NCI-H2029 (cell line): ENCODE measurements around the gene SSNA1.

Experiments used
- DNase-seq: peaks from one replicate; lab custom pipeline; 2025; lab: John Stamatoyannopoulos, UW

SSNA1 gene

DNA sequence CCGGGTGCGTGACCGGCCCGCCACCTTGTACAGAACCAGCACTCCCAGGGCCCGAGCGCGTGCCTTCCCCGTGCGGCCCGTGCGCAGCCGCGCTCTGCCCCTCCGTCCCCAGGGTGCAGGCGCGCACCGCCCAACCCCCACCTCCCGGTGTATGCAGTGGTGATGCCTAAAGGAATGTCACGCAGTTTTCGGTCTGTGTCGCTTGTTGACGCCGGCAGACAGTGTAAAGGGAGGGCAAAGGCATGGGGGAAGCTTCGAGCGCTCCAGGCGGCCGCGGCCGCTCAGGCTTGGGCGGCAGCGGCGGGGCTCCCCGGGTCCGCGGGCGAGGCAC is 19.9 kb upstream of the SSNA1 start:
- no peak for DNase-seq

DNA sequence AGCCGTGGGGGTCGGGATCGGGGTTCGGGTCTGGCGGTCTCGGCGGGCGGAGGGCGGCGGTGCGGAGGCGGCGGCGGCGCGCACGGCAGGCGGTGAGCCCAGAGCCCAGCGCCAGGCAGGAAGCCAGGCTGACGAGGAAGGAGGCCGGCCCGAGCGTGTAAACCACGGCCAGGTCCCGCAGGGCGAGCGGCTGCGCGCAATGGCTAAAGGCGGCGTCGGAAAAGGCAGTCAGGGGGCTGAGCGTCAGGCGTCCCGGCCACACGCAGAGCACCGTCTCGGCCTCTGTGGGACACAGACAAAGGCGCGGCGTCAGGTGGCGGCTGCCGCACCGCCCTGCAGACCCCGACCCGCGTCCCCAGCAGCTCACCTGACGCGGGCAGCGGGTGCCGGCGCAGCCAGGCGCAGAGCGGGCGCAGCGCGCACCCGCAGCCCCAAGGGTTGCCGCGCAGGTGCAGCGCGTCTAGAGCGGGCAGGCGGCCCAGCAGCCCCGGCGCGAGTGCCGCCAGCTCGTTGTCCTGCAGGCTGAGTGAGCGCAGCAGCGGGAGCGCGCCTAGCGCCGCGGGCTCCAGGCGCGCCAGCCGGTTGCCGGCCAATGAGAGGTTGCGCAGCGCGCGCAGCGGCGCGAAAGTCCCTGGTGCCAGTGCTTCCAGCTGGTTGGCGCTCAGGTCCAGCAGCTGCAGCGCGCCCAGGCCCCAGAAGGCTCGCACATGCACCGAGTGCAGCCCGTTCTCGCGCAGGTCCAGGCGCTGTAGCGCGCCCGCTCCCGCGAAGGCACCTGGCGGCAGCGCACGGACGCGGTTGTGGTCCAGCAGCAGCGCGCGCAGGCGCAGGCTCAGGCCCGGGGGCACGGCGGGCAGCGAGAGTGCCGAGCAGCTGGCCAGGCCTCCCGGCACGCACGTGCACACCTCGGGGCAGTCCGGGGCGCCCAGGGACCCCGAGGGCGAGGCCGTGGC is 19.3 kb upstream of the SSNA1 start:
- peak; percentile 78 for DNase-seq

DNA sequence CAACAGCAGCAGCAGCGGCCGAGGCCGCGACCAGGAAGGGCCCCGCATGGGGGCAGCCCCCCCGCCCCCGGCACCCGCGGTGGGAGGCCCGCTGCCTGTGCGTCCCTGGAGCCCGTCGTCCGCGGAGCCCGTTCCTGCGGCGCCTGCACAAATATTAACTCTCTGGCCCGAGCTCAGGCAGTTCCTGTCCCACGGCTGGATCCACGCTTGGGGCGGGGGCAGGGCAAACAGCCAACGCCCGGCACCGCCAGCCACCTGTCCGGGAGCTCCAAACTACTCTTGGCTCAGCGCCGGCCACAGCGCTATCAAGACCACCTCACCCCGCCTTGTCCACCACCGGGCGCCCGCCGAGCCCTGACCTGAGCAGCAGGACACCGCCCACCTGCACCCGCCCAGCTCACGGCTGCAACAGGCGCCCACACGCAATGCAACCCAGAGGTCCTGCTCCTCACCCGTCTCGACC is 18.5 kb upstream of the SSNA1 start, which contains the start of gene LRRC26:
Gene LRRC26 (minus strand): TSS at position 156 of the 463 bp plus-strand sequence. CDS start 108 bp downstream, at position 48.
- no peak for DNase-seq

DNA sequence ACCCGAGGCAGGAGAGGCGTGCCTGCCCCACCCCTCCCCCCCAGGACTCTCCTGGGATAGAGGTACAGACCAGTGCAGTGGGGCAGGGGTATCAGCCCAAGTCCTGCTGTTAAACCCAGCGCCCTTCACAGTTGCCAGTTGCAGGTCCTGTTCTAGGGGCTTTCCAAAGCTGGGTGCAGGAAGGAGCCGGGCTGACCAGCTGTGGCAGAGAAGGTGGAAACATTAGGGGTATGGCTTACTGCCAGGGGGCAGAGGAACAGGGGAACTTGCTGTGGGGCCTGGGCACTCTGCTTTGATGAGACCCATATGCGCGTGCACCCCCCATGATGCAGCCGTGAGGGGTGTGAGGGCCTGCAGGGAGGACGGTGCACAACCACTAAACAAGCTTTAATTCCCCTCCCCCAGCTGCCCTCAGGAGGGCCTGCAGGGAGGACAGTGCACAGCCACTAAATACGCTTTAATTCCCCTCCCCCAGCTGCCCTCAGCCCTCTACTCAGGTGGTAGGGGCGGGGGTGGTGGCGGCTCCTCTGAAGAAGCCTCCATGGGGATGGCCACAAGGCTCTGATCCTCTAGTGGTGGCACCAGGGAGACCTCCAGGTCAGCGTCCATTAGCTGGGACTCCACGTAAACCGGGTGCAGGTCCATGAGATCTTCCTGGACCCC is 17.9 kb upstream of the SSNA1 start:
- DNase-seq: no peak

DNA sequence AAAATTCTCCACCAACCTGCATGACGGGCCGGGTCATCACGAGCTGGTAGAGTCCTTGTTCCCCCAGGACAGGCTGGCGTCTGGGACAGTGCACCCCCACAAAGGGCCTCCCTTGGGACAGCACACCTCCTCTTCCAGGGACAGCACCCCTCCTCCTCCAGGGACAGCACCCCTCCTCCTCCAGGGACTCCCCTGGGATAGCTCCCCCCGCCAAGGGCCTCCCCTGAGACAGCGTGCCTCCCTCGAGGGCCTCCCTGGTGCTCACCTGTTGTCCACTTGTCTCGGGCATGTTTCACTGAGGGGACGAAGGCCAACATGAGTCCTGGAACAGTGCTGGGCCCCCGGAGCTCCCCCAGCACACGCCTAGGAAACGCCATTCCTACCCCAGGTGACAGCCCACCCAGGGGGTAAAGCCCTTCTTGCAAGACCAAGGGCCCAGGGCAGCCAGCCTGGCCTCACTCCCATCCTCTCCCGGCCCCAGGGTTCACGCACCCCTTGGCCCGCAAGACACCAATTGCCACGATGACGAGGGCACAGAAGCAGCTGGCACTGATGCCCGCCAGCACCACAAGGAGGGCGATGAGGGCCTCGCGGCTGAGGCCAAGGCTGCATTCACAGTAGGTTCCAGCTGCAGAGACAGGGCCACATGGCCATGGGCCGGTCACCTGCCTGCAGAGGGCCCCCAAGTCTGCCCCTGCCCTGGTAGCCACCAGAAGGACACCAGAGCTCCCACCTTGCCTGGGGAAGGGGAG is 17.2 kb upstream of the SSNA1 start:
- no peak for DNase-seq

DNA sequence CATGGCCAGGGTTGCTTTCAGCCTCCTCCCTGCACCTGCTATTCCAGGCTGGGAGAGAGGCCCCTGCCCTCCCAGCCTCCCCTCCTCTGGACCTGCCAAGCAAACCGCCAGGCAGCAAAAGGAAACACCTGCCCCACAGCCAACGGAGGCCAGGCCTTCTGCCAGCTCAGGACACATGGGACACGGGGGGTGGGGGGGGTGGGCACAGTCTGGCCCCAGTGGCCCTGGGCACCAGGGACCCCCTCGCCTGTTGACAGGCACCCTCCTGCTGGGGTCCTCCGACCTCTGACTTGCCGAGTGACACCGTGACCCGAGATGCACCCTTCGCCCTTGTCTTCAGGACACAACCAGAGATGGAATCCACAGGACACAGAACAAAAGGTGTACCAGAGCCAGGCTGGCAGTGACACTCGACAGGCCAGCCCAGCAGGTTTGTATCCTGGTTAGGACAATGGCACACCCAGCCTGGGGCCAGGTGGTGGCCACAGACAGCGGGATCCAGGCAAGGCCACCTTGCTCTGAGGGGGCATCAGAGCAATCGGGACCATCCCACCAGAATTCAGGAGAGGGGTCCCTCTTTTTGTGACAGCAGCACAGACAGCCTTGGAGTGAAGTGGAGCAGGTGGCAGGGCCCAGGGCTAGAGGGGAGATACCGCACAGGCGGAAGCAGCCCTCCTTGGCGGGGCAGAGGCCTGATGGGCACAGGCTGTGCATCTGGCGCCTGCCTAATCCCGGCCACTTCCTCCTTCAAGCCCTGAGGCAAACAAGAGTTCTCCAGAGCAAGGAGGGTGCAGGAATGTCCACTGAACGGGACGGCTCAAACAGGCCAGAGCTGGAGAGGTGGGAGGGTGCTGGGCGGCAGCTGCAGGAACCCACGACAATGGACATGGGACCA is 15.3 kb upstream of the SSNA1 start:
- DNase-seq: peak; percentile 38

DNA sequence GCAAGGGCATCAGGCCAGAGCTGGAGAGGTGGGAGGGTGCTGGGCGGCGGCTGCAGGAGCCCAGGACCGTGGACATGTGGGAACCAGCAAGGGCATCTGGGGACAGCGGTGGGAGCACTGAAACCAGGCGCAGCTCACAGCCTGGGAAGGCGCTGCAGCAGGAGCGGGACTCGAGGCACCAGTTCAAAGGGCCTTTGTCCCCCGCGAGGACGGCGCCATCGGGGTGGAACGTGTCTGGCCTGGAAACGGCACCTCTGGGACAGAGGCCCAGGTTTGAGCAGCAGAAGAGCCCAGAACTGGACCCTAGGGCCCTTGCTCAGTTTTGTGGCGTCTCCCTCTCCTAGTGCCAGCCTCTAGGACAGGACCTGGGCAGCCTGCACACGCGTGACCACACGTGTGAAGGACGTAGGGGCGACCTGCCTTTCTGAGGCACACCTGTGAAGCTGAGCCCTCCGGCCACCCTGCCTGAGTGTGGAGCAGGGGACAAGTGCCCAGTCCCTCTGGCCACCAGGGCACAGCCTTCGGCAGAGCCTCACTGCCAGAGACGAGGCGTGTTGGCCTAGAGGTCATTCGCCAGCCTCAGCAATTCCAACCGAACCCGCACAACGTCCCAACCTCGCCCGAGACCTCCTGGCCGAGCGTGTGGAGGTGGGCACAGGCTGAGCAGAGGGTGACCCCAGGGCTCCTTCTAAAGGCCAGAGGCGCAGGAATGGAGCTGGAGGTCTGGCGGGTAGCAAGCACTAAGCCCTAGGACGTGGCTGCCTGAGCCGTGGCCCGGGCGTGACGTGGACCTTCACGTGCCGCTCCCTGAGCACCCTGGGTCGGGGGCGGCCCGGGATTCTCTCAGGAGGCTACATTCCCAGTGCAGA is 14.4 kb upstream of the SSNA1 start:
- DNase-seq: no peak

DNA sequence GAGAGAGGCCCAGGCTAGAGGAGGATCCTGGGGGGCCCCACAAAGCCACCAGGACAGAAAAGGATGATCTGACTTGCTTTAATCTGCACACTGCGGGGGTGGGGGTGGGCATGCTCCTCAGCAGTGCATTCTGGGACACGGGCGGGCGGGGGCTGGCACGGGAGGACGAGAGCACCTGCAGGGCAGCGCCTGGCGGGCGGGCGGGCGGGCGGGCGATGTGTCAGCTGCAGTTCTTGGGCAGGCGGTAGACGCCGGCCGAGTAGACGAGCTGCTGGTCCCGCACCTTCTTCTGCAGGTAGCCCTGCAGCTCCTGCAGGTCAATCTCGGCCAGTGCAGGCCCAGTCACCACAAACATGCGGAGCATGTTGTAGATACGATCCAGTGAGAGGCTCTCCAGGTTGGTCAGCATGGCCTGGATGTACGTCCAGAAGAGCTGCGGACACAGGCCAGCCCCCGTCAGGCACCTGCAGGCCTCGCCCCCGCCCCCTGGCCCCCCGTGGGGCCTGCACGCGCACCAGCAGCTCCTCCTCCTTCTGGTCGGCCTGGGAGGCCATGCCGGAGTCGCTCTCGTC is 13.7 kb upstream of the SSNA1 start:
- no peak for DNase-seq

DNA sequence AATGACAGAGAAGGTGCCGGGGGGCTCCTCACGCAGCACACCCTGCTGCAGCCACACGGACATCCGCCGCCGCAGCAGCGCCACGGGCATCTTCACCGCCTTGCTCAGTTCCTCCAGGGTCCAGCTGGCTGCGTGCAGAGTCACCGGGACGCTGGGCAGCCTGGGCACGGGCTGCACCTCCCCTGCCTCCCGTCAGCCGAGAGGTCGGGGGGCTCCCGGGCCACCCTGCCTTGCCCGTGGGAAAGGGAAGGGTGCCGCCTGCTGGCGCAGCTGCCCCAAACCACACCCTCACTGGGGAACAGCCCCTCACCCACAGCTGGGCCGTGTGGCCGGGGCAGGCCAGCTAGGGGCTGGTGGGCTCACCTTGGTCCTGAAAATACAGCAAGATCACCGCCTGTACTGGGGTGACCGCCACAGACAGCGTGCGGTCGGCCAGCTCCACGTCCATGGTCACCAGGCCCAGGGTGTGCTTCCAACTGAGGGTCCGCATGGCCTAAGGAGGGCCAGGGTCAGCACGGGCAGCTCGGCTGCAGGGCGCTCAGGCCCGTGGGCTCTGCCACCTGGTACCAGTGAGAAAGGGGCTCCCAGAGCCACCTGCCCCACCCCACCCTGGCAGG is 13.0 kb upstream of the SSNA1 start:
- DNase-seq: no peak

DNA sequence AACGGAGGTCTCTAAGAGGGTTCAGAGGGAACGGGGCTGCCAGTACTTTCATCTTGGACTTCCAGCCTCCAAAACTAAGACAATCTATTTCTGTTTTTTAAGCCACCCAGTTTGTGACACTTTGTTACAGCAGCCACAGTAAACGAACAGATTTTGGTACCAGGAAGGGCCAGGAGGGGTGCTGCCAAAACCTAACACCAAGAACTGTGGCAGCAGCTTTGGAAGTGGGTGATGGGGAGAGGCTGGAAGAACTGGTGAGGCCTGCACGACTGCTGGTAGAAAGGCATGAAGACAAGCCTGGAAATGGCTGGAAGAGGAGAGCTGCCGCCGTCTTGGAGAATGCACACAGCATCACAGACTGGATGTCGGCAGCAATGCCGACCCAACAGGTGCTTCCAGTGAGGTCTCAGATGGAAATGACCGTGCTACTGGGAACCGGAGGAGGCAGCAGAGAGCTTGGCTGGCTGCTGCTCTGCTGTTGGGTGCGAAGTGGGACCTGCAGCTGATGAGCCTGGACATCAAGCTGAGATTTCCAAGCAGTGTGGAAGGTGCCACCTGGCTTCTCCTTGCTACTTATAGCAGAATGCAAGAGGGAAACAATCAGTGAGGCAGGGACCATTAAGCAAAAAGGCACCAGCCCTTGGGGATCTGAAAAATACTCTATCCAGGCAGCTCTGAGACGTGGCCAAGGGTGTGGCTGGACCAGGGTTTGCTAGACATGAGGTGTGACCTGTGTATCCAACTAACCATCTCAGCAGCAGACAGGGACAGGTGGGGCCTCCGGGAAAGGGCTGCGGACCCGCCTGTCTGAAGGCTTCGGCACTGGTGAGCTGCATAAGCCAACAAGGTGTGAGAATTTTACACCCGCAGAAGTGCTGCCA is 11.9 kb upstream of the SSNA1 start:
- DNase-seq: peak; percentile 18

DNA sequence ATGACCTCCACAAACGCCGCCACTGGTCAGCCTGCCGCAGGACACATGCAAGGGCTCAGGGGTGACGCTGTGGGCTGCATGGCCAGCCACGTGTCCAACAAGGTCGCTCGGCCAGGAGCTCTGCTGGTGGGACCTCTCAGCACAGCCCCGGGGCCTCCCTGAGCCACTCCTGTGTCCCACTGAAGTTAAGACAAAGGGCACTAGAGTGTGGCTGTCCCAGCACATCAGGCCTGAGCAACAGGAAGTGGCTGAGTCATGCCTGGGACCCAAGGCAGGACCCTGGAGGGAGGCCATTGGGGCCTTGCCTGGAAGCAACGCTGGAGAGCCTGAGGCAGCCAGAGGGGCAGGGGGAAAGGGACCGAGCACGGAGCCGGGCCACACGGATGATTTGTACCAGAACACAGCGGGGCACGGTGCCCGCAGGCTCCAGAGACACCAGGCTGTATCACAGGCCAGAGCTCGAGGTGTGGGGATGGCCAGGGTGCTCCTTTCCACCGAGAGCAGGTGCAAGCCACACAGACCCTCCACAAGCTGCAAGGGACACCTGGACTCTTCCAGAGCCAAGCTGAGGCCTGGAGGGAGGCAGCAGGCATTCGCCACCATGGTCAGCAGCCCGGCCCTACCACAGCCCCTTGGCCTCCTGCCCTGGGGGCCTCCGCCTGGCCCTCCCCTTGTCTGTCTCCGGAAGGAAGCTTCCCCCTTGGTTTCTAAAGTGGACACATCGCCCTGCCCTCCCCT is 10.1 kb upstream of the SSNA1 start:
- DNase-seq: no peak

DNA sequence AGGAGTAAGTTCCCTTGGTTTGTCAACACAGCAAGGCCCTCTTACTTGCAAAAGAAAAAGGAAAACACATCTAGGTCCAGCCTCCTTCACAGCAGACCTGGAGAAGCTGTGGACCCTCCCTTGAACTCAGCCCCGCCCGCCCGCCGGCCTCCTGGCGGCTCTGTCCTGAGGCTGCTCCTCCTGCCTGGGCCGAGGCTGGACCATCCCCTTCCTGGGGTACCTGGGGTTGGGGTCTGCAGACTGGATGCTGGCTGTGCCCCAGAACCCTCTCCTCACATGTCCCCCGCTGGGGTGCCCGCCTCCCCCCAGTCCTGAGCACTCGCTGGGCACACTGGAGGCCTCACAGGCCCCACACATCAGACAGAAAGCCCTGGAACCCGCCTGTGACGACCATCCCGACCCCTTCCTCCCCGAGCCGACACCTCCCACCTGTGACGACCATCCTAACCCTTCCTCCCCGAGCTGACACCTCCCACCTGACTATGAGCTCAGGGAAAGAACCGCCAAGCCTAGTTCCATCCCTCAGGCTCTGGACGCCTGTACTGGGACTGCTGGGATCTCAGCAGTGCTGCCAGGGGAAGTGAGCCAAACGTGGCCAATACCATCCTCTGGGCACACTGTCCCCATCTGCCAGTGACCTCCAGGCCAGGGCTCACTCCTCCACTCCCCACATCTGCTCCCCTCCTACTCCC is 9.4 kb upstream of the SSNA1 start:
- DNase-seq: no peak

DNA sequence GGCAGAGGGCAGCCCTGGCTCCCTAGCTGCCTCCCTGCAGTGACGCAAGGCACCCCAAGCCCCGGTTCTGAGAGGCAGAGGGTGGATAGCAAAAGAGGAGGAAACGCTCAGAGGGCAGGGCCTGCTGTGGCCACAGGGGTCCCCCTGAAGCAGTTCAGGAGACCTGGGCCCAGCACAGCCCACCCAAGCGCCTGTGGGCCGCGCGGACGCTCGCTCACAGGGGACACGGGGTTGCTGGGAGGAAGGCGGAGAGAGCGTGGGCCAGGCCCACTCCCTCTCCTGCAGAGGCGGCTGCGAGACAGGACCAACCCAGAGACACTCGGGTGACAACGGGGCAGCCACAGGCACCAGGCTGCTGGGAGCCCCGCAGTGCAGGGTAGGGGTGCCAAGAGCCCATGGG is 8.7 kb upstream of the SSNA1 start:
- DNase-seq: no peak

DNA sequence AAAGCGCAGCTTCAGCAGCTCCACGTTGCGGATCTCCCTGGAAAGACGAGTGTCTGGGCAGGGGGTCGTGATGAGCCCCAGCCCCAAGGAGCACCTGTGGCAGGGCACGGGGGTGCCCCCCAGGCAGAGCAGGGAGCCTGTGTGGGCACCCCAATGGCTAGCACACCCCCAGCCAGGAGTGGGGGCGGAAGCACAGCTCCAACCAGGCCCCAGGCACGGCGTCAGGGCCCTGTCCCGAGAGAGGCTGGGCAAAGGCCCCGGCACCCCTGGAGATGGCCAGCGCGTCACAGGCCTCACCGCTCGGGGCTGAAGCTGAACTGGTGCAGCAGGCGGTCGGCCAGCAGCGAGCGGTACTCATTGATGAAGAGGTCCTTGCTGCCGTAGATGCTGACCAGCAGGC is 8.0 kb upstream of the SSNA1 start:
- DNase-seq: no peak

DNA sequence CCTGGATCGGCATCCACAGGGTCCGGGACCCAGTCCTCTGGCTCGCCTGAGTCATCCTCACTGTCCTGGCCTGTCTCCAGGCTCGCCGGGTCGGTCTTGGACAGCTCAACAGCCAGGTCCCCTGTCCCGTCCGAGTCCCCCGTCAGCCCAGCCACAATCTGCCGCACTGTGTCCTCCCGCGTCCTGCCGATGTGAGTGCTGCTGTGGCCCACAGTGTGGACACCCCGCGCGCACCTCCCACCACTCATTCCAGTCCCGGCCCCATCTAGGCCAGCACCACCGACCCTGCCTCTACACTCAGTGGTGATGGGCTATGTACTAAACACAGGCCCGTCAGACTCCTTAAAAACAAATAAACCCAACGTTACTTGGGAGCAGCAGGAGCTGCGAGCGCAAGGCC is 6.8 kb upstream of the SSNA1 start:
- DNase-seq: no peak

DNA sequence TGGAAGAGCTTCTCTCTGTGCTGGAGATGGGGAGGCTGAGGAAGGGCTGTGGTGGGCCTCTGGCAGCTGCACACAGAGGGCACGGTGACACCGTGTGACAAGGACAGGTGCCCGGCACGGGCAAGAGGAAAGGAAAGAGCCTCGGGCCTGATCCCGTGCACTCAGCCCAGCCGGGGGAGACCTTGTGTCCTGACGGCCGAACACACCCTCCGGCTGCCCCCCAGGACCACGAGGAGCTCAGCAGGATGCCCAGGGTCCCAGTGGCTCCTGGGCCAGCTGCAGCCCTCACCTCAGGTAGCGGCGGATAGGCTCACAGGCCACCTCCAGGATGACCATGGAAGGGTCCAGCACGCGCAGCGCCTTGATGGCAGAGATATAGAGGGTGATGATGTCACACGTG is 5.6 kb upstream of the SSNA1 start:
- no peak for DNase-seq

DNA sequence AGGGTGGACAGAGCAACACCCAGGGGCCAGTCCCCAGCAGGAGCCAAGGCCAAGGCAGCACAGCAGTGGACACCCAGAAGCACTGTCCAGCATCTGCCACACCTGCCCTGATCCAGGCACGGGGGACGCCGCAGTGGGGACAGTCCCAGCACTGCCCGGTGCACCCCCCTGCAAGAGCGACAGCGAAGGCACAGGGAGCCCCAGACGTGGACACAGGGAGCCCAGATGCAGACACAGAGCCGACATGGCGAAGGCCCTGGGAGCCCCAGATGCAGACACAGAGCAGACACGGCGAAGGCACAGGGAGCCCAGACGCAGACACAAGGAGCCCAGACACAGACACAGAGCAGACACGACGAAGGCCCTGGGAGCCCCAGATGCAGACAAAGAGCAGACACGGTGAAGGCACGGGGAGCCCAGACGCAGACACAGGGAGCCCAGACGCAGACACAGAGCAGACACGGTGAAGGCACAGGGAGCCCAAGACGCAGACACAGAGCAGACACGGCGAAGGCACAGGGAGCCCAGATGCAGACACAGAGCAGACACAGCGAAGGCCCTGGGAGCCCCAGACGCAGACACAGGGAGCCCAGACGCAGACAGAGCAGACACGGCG is 4.4 kb upstream of the SSNA1 start:
- DNase-seq: no peak
